Heart left ventricle (tissue), 16 donors: Measurements from ENCODE around the gene CFAP251. TPM values are rescaled to one million over a fixed set of nuclear protein-coding genes. Genes with fewer than 3 reads are reported as not detected.
"Not testable (repeated sequence)": the region's sequence is repeated elsewhere in the genome, so short reads cannot be mapped to it uniquely, and the experiment has no call there.

Experiments
- ATAC-seq, 4 donors: fragments of 200-7000 bp; cut with Tn5 transposase; one replicate each; pipeline ENCODE4 v1.9.1; 2020 to 2022; ENCODE audit warnings: moderate library complexity in 4 of 4, mild to moderate bottlenecking in 3 of 4, moderate number of reproducible peaks in 1 of 4
- DNase-seq, 5 donors: peaks; one replicate each; pipeline ENCODE4 v3.0.0-alpha.2; 2020
- H3K27ac ChIP-seq, 12 donors: fragments of 200-600 bp; sonication (generic) in 4 of 12; one replicate each; pipeline versions ENCODE4 v1.5.0 to v1.8.0; 2016 to 2022; ENCODE audit warnings: mild to moderate bottlenecking in 2 of 12
- H3K27me3 ChIP-seq, 9 donors: fragments of 200-600 bp; sonication (generic) in 2 of 9; one replicate each; pipeline versions ENCODE4 v1.5.1 to v1.8.0; 2016 to 2022; ENCODE audit warnings: mild to moderate bottlenecking in 3 of 9
- H3K36me3 ChIP-seq, 9 donors: fragments of 200-600 bp; sonication (generic) in 2 of 9; one replicate each; pipeline versions ENCODE4 v1.5.0 to v1.8.0; 2018 to 2022; ENCODE audit warnings: mild to moderate bottlenecking in 2 of 9
- H3K4me1 ChIP-seq, 12 donors: fragments of 200-600 bp; sonication (generic) in 4 of 12; one replicate each; pipeline versions ENCODE4 v1.5.0 to v1.8.0; 2016 to 2022; ENCODE audit warnings: mild to moderate bottlenecking in 3 of 12
- H3K4me3 ChIP-seq, 12 donors: fragments of 200-600 bp; sonication (generic) in 4 of 12; one replicate each; pipeline versions ENCODE4 v1.5.0 to v1.8.0; 2017 to 2022; ENCODE audit warnings: mild to moderate bottlenecking in 9 of 12, moderate library complexity in 4 of 12
- H3K9me3 ChIP-seq, 12 donors: fragments of 200-600 bp; sonication (generic) in 4 of 12; one replicate each; pipeline versions ENCODE4 v1.5.0 to v1.8.0; 2016 to 2022; ENCODE audit warnings: mild to moderate bottlenecking in 1 of 12
- CTCF ChIP-seq, 12 donors: fragments of 200-600 bp; sonication (generic) in 4 of 12; IDR thresholded peaks; one replicate each; pipeline versions ENCODE4 v1.5.0 to v1.8.0; 2018 to 2022; ENCODE audit warnings: antibody characterized with exemption in 12 of 12, mild to moderate bottlenecking in 5 of 12
- POLR2A ChIP-seq, 2 donors: fragments of 450-650 bp; IDR thresholded peaks; one replicate each; pipeline ENCODE4 v1.6.1; 2017; ENCODE audit warnings: antibody characterized with exemption in 2 of 2, mild to moderate bottlenecking in 2 of 2, moderate library complexity in 2 of 2
- WGBS, 4 donors: extraction: QIAGEN DNeasy Blood & Tissue Kit in 2 of 4; methylation state at CpG; one replicate each; pipeline versions ENCODE4 v1.1.5 to v1.1.7; 2013 to 2018; 5-methylcytosine and 5-hydroxymethylcytosine counted together
- intact Hi-C, 10 donors: fragments of 100-400 bp; cut with DNase I; formaldehyde crosslinking; loops; one replicate each; pipeline versions ENCODE4 v1.11.1 to v1.14.2; 2022
- polyA plus RNA-seq, 2 donors: library from polyadenylated mRNA; stranded (reverse); fragments of 200-250 nt; gene quantifications; one replicate each; pipeline ENCODE4 v1.2.3, GENCODE V29; 2013
- total RNA-seq, 9 donors: library from RNA; depleted of rRNA in 2 of 9; stranded (reverse); fragments of >200 nt in 2 of 9; fragmentation: NEBNext Ultra II Directional in 3 of 9; extraction: Animal tissue kit (Norgen Biotek cat#: 25700) in 3 of 9; gene quantifications; one replicate each; pipeline versions ENCODE4 v1.1.0 to v1.2.4, GENCODE V29; 2016 to 2023
- donor health status: ischemic (EF 13 %, LVEDD 7.1; RV severe dilation, severe dysfunction).
- donor health status: healthy with polysubstance abuse.
- donor health status: DM: no; HTN: yes; CAD: no.
- donor health status: DM: no; HTN: no; CAD: no.
- donor health status: ischemic (EF 25% LVEDD 6.9; RV normal size, moderate dysfunction).
- donor health status: ischemic (EF 25% LVEDD 5.7; RV mildly dilated, moderate dysfunction).
- donor health status: healthy.
- donor health status: DM: yes; HTN: yes; CAD: no.
- donor health status: ischemic (EF 35%, LVEDD 5.7; RV mildly dilated, moderate dysfunction).
- donor health status: nonischemic (EF 11% LVEDD 7.7; RV severe dilation, severe dysfunction).
- donor health status: DM: yes; HTN: yes; CAD: no.
- donor health status: PGD.
- donor health status: ischemic (EF 29% LVEDD 5.4; RV normal size, mild dysfunction).
- donor health status: nonischemic (EF 23%, LVEDD 6.1; RV moderate dilation, normal function).

The CFAP251 gene
- total and polyA plus RNA-seq, 11 donors: 0.60 to 8.0 (median 1.4) TPM

GRCh38 chr12:121981456-121981855, 63.1 kb downstream of the CFAP251 start:
- Histone ChIP-seq H3K4me3 (no peak overlapping the region), H3K27me3 (no peaks in the 10 kb centered on the region), H3K9me3 (no peaks in the 10 kb centered on the region), H3K4me1 (peaks cover 0 to 4% (median 0%) of the 10 kb centered on the region in 12 donors), H3K27ac (no peak overlapping the region), H3K36me3 (no peaks in the 10 kb centered on the region)
- ATAC-seq (no peak), DNase-seq (peak in 1 of 5 donors; percentile 10)
- intact Hi-C loops: no loop called here
- WGBS, 4 donors: 89 to 91% (median 90%) methylated on average over 8 of the region's 8 CpGs
- TF ChIP-seq POLR2A (IDR thresholded peaks at IDR 0.05): no peak
- no peak for TF ChIP-seq CTCF (IDR thresholded peaks at IDR 0.05)

- H3K36me3 ChIP-seq: no peaks in the 10 kb centered on the region
- no peak overlapping the region for H3K27ac ChIP-seq
- DNase-seq (peak in 1 of 5 donors; percentile 6), ATAC-seq (no peak)
- H3K4me3 ChIP-seq: no peak overlapping the region
- no peak for TF ChIP-seq POLR2A (IDR thresholded peaks at IDR 0.05)
- TF ChIP-seq CTCF (IDR thresholded peaks at IDR 0.05): no peak
- intact Hi-C loops: no loop called here
- H3K9me3 ChIP-seq: no peaks in the 10 kb centered on the region
- WGBS, 4 donors: 96 to 97% (median 97%) methylated on average over 6 of the region's 6 CpGs
- peaks cover 0 to 4% (median 0%) of the 10 kb centered on the region in 12 donors for H3K4me1 ChIP-seq
- no peaks in the 10 kb centered on the region for H3K27me3 ChIP-seq
Observed at GRCh38 chr12:121982950-121983349, 64.6 kb downstream of the CFAP251 start.

- no peak overlapping the region for H3K4me3 ChIP-seq
- 51 to 58% (median 54%) methylated on average over 13 of the region's 13 CpGs for WGBS, 4 donors
- peaks cover 0 to 4% (median 0%) of the 10 kb centered on the region in 12 donors for H3K4me1 ChIP-seq
- no peaks in the 10 kb centered on the region for H3K36me3 ChIP-seq
- intact Hi-C loops: no loop called here
- H3K27me3 ChIP-seq: no peaks in the 10 kb centered on the region
- ATAC-seq (no peak), DNase-seq (peak in 1 of 5 donors; percentile 4)
- H3K27ac ChIP-seq: no peak overlapping the region
- TF ChIP-seq CTCF (IDR thresholded peaks at IDR 0.05): no peak
- no peak for TF ChIP-seq POLR2A (IDR thresholded peaks at IDR 0.05)
- H3K9me3 ChIP-seq: no peaks in the 10 kb centered on the region
Observed at GRCh38 chr12:121983536-121984210, 65.3 kb downstream of the CFAP251 start.

GRCh38 chr12:121986489-121987245, 68.3 kb downstream of the CFAP251 start:
- H3K9me3 ChIP-seq: no peaks in the 10 kb centered on the region
- intact Hi-C loops: no loop called here
- TF ChIP-seq POLR2A (IDR thresholded peaks at IDR 0.05): no peak
- TF ChIP-seq CTCF (IDR thresholded peaks at IDR 0.05): no peak
- H3K4me1 ChIP-seq: no peaks in the 10 kb centered on the region
- DNase-seq (no peak), ATAC-seq (no peak)
- H3K36me3 ChIP-seq: no peaks in the 10 kb centered on the region
- H3K4me3 ChIP-seq: no peak overlapping the region
- 85 to 91% (median 88%) methylated on average over 14 of the region's 14 CpGs for WGBS, 4 donors
- no peak overlapping the region for H3K27ac ChIP-seq
- H3K27me3 ChIP-seq: no peaks in the 10 kb centered on the region

GRCh38 chr12:121988519-121988918, 70.1 kb downstream of the CFAP251 start:
- H3K4me3 ChIP-seq, H3K36me3 ChIP-seq, H3K9me3 ChIP-seq, H3K27me3 ChIP-seq, H3K4me1 ChIP-seq, DNase-seq, intact Hi-C loops, H3K27ac ChIP-seq, ATAC-seq: not testable (repeated sequence)
- 90 to 96% (median 93%) methylated on average over 10 of the region's 10 CpGs for WGBS, 4 donors
